MCF 10A (cell line): ENCODE measurements around the gene COCH. TPM values are rescaled to one million over a fixed set of nuclear protein-coding genes. Genes with fewer than 3 reads are reported as not detected.

Source experiments
- BruUV-seq: library from RNA; stranded (reverse); fragments of 400-500 nt; replicated peaks from 2 replicates; lab custom pipeline; 2021; lab: Mats Ljungman, UMichigan
- CTCF ChIA-PET: fragments of 300-600 bp; sonication (Branson Sonifier 250); formaldehyde crosslinking; extraction: SDS; loops from one replicate; lab custom pipeline; 2021; ENCODE audit warnings: antibody characterized with exemption, inconsistent platforms; lab: Yijun Ruan, JAX
- POLR2A ChIA-PET: fragments of 300-600, 350-650 bp; sonication (Branson Sonifier 250); formaldehyde crosslinking; extraction: SDS; loops from one replicate; lab custom pipeline; 2020; ENCODE audit warnings: antibody characterized with exemption, inconsistent platforms; lab: Yijun Ruan, JAX
- DNase-seq: peaks from one replicate; pipeline ENCODE4 v3.0.0-alpha.2; 2018; ENCODE audit not compliant: unreplicated experiment
- H3K27ac Mint-ChIP-seq: one replicate; pipeline ENCODE4 v1.8.0; 2022; ENCODE audit warnings: mild to moderate bottlenecking, low read depth, mixed read lengths; ENCODE audit not compliant: unreplicated experiment
- H3K27me3 Mint-ChIP-seq: one replicate; pipeline ENCODE4 v1.8.0; 2022; ENCODE audit warnings: mixed read lengths; ENCODE audit not compliant: insufficient read depth, unreplicated experiment
- H3K36me3 Mint-ChIP-seq: one replicate; pipeline ENCODE4 v1.8.0; 2022; ENCODE audit warnings: mild to moderate bottlenecking, moderate library complexity, mixed read lengths; ENCODE audit not compliant: insufficient read depth, unreplicated experiment
- H3K4me1 Mint-ChIP-seq: one replicate; pipeline ENCODE4 v1.8.0; 2022; ENCODE audit warnings: mixed read lengths; ENCODE audit not compliant: insufficient read depth, unreplicated experiment
- H3K4me3 Mint-ChIP-seq: one replicate; pipeline ENCODE4 v1.8.0; 2022; ENCODE audit warnings: mild to moderate bottlenecking, moderate library complexity, mixed read lengths; ENCODE audit not compliant: unreplicated experiment
- H3K9me3 Mint-ChIP-seq: one replicate; pipeline ENCODE4 v1.8.0; 2022; ENCODE audit warnings: mixed read lengths; ENCODE audit not compliant: unreplicated experiment
- CTCF ChIP-seq: fragments of 200-600 bp; IDR thresholded peaks from one replicate; pipeline ENCODE4 v1.8.0; 2022; ENCODE audit warnings: antibody characterized with exemption, mild to moderate bottlenecking; ENCODE audit not compliant: unreplicated experiment
- intact Hi-C: fragments of 100-400 bp; cut with micrococcal nuclease; formaldehyde crosslinking; loops from 2 replicates; pipeline ENCODE4 v1.14.1; 2022
- total RNA-seq: library from RNA; stranded (reverse); gene quantifications from 2 replicates; pipeline ENCODE4 v1.2.3, GENCODE V29; 2022

Gene COCH
- total RNA-seq, 1 experiment from 2014 or later, result 0.23 TPM

GRCh38 chr14:30883508-30884294 lies 9.3 kb downstream of the COCH start:
- no peak for DNase-seq
- no peak overlapping the region for H3K4me3 Mint-ChIP-seq
- CTCF ChIA-PET, result interaction anchor here (0.5 kb wide), 1 partner anchor 226 kb away, joined by 5 read pairs; no protein-coding TSS in a partner anchor
- TF ChIP-seq CTCF, result no peak
- no peaks in the 10 kb centered on the region for H3K27me3 Mint-ChIP-seq
- BruUV-seq, result TSS peak; percentile 2
- POLR2A ChIA-PET, result interaction anchor here (0.6 to 0.7 kb wide), 3 partner anchors 10 to 205 kb away, joined by 3 to 4 read pairs (median 4); no protein-coding TSS in a partner anchor
- no peaks in the 10 kb centered on the region for H3K9me3 Mint-ChIP-seq
- intact Hi-C loops, result no loop called here
- peaks cover 14% of the 10 kb centered on the region for H3K36me3 Mint-ChIP-seq
- peaks cover 6% of the 10 kb centered on the region for H3K4me1 Mint-ChIP-seq
- H3K27ac Mint-ChIP-seq, result no peak overlapping the region

- Mint-ChIP-seq H3K27ac (no peak overlapping the region), H3K4me1 (peaks cover 6% of the 10 kb centered on the region), H3K36me3 (peaks cover 22% of the 10 kb centered on the region), H3K4me3 (no peak overlapping the region), H3K27me3 (no peaks in the 10 kb centered on the region), H3K9me3 (no peaks in the 10 kb centered on the region)
- no peak for DNase-seq
- no TSS peak for BruUV-seq
- no peak for TF ChIP-seq CTCF
- intact Hi-C loops, result no loop called here
- ChIA-PET CTCF (no interaction called here), POLR2A (no interaction called here)
Observed at GRCh38 chr14:30884901-30885300, 10.5 kb downstream of the COCH start.

GRCh38 chr14:30885840-30886740 lies 11.7 kb downstream of the COCH start:
- H3K36me3 Mint-ChIP-seq, result peaks cover 22% of the 10 kb centered on the region
- H3K4me1 Mint-ChIP-seq, result peaks cover 6% of the 10 kb centered on the region
- BruUV-seq, result no TSS peak
- H3K27ac Mint-ChIP-seq, result no peak overlapping the region
- ChIA-PET POLR2A (no interaction called here), CTCF (interaction anchor here (0.6 to 0.7 kb wide), 2 partner anchors 80 to 132 kb away, joined by 3 to 4 read pairs; no protein-coding TSS in a partner anchor)
- no peak overlapping the region for H3K4me3 Mint-ChIP-seq
- intact Hi-C loops, result no loop called here
- H3K9me3 Mint-ChIP-seq, result no peaks in the 10 kb centered on the region
- DNase-seq, result no peak
- no peak for TF ChIP-seq CTCF
- H3K27me3 Mint-ChIP-seq, result no peaks in the 10 kb centered on the region
